HCT116 (cell line): ENCODE measurements around the gene IER5L. TPM values are rescaled to one million over a fixed set of nuclear protein-coding genes. Genes with fewer than 3 reads are reported as not detected.
A peak's percentile ranks its signal among the peaks of the same experiment; 100 is the strongest.

ENCODE experiments used
- ATAC-seq: fragments of 200-7000 bp; cut with Tn5 transposase; 2 replicates; pipeline ENCODE4 v1.9.1; 2020; ENCODE audit warnings: mild to moderate bottlenecking, moderate library complexity
- BruUV-seq: library from RNA; stranded (reverse); fragments of 400-500 nt; replicated peaks from 2 replicates; lab custom pipeline; 2021; lab: Mats Ljungman, UMichigan
- CTCF ChIA-PET: fragments of 300-600 bp; sonication (Branson Sonifier 250); formaldehyde crosslinking; loops from one replicate; lab custom pipeline; 2021; ENCODE audit warnings: antibody characterized with exemption; lab: Charles Lee
- POLR2A ChIA-PET: fragments of 300-600, 350-600 bp; sonication (Branson Sonifier 250); formaldehyde crosslinking; loops from one replicate; lab custom pipeline; 2021; ENCODE audit warnings: antibody characterized with exemption; lab: Charles Lee
- RAD21 ChIA-PET, 2 experiments: fragments of 300-600 bp; sonication (Branson Sonifier 250); formaldehyde crosslinking; loops; one replicate each; lab custom pipeline; 2023; ENCODE audit warnings: low total read pairs in 2 of 2; ENCODE audit not compliant: uncharacterized antibody in 2 of 2, unreplicated experiment in 2 of 2, low non-redundant PET in 1 of 2; lab: Charles Lee
- DNase-seq: peaks from one replicate; pipeline ENCODE4 v3.0.0-alpha.2; 2010; ENCODE audit warnings: low read depth, low spot score
- H2AFZ ChIP-seq: fragments of 200-600 bp; shearing (Covaris generic), sonication (generic); 2 replicates; pipeline ENCODE4 v1.6.1; 2017; ENCODE audit warnings: low read depth, mixed run types, mixed read lengths, antibody characterized with exemption, low read length; ENCODE audit not compliant: poor library complexity, severe bottlenecking
- H3K27ac ChIP-seq: 2 replicates; pipeline ENCODE4 v1.5.1; 2012; ENCODE audit warnings: low read depth, low read length
- H3K27me3 ChIP-seq: fragments of 200-600 bp; sonication (generic); 2 replicates; pipeline ENCODE4 v1.6.1; 2016; ENCODE audit warnings: mixed run types, low read length, mixed read lengths; ENCODE audit not compliant: insufficient read depth
- H3K36me3 ChIP-seq, 2 experiments: fragments of 200-500 bp in 1 of 2; fragments of 200-600 bp in 1 of 2; sonication (Bioruptor generic) in 1 of 2; sonication (generic) in 1 of 2; 2 replicates each; pipeline versions ENCODE4 v1.5.1 to v1.6.1; 2014 to 2016; ENCODE audit warnings: low read length in 2 of 2, inconsistent platforms in 1 of 2, mixed read lengths in 1 of 2, mixed run types in 1 of 2; ENCODE audit not compliant: insufficient read depth in 2 of 2, control insufficient read depth in 1 of 2
- H3K4me1 ChIP-seq, 2 experiments: fragments of 200-600 bp in 1 of 2; sonication (generic) in 1 of 2; 2 replicates each; pipeline versions ENCODE4 v1.5.1 to v1.6.1; 2012 to 2017; ENCODE audit warnings: low read length in 2 of 2, inconsistent platforms in 1 of 2, mild to moderate bottlenecking in 1 of 2, mixed read lengths in 1 of 2, mixed run types in 1 of 2, moderate library complexity in 1 of 2; ENCODE audit not compliant: insufficient read depth in 2 of 2, control insufficient read depth in 1 of 2
- H3K4me2 ChIP-seq: fragments of 200-600 bp; sonication (generic); 2 replicates; pipeline ENCODE4 v1.6.1; 2017; ENCODE audit warnings: mixed run types, low read length, mixed read lengths
- H3K4me3 ChIP-seq, 2 experiments: fragments of 200-600 bp in 1 of 2; sonication (generic) in 1 of 2; replicated peaks in 1 of 2; 2 replicates each; pipeline ENCODE4 v1.5.1; 2011 to 2016; ENCODE audit warnings: low read length in 2 of 2, control low read depth in 1 of 2, low read depth in 1 of 2, mild to moderate bottlenecking in 1 of 2, mixed read lengths in 1 of 2, mixed run types in 1 of 2
- H3K79me2 ChIP-seq: fragments of 200-600 bp; sonication (generic); 2 replicates; pipeline ENCODE4 v1.6.1; 2017; ENCODE audit warnings: mild to moderate bottlenecking, mixed run types, low read length, moderate library complexity, mixed read lengths; ENCODE audit not compliant: insufficient read depth
- H3K9ac ChIP-seq: fragments of 200-600 bp; sonication (generic); 2 replicates; pipeline ENCODE4 v1.6.1; 2016; ENCODE audit warnings: low read length, mixed read lengths
- H3K9me2 ChIP-seq: fragments of 200-600 bp; sonication (generic), shearing (Covaris generic); 2 replicates; pipeline ENCODE4 v1.6.1; 2017; ENCODE audit warnings: mixed run types, mild to moderate bottlenecking, moderate library complexity; ENCODE audit not compliant: insufficient read depth
- H3K9me3 ChIP-seq, 2 experiments: fragments of 200-500 bp in 1 of 2; fragments of 200-600 bp in 1 of 2; sonication (Bioruptor generic) in 1 of 2; sonication (generic) in 1 of 2; 2 replicates each; pipeline ENCODE4 v1.6.1; 2014 to 2017; ENCODE audit warnings: low read length in 2 of 2, mixed read lengths in 2 of 2, inconsistent platforms in 1 of 2, low read depth in 1 of 2, mild to moderate bottlenecking in 1 of 2, mixed run types in 1 of 2, moderate library complexity in 1 of 2; ENCODE audit not compliant: control insufficient read depth in 1 of 2, insufficient read depth in 1 of 2
- H4K20me1 ChIP-seq: fragments of 200-600 bp; sonication (generic), shearing (Covaris generic); 2 replicates; pipeline ENCODE4 v1.6.1; 2017; ENCODE audit warnings: mixed run types, mild to moderate bottlenecking, moderate library complexity; ENCODE audit not compliant: insufficient read depth
- CBX3 ChIP-seq: IDR thresholded peaks from 2 replicates; pipeline ENCODE4 v1.6.1; 2012; ENCODE audit warnings: low read depth
- CEBPB ChIP-seq: IDR thresholded peaks from 2 replicates; pipeline ENCODE4 v1.6.1; 2012; ENCODE audit warnings: low read depth
- CTCF ChIP-seq, 3 experiments: fragments of 200-600 bp in 1 of 3; sonication (generic) in 1 of 3; IDR thresholded peaks in 2 of 3; conservative IDR thresholded peaks in 1 of 3; 2 replicates each; pipeline ENCODE4 v1.5.1; 2012 to 2017; ENCODE audit warnings: low read depth in 2 of 3, low read length in 2 of 3, antibody characterized with exemption in 1 of 3, borderline replicate concordance in 1 of 3, control low read depth in 1 of 3, mild to moderate bottlenecking in 1 of 3, mixed read lengths in 1 of 3, mixed run types in 1 of 3, moderate library complexity in 1 of 3; ENCODE audit not compliant: insufficient read depth in 1 of 3
- EGR1 ChIP-seq: IDR thresholded peaks from 2 replicates; pipeline ENCODE4 v1.6.1; 2012; ENCODE audit warnings: low read depth
- ELF1 ChIP-seq: IDR thresholded peaks from 2 replicates; pipeline ENCODE4 v1.6.1; 2012; ENCODE audit warnings: low read depth, borderline replicate concordance
- EZH2 ChIP-seq: fragments of 200-600 bp; sonication (generic); IDR thresholded peaks from 2 replicates; pipeline ENCODE4 v1.6.1; 2017; ENCODE audit warnings: antibody characterized with exemption, mixed run types
- MAX ChIP-seq: IDR thresholded peaks from 2 replicates; pipeline ENCODE4 v1.6.1; 2012
- RAD21 ChIP-seq: IDR thresholded peaks from 2 replicates; pipeline ENCODE4 v1.6.1; 2012; ENCODE audit warnings: low read depth, mild to moderate bottlenecking
- SIN3A ChIP-seq: IDR thresholded peaks from 2 replicates; pipeline ENCODE4 v1.6.1; 2012; ENCODE audit warnings: low read depth
- SP1 ChIP-seq: IDR thresholded peaks from 2 replicates; pipeline ENCODE4 v1.6.1; 2012; ENCODE audit warnings: low read depth
- SRF ChIP-seq: IDR thresholded peaks from 2 replicates; pipeline ENCODE4 v1.6.1; 2012; ENCODE audit warnings: low read depth
- ZBTB33 ChIP-seq: IDR thresholded peaks from 2 replicates; pipeline ENCODE4 v1.6.1; 2011; ENCODE audit warnings: mild to moderate bottlenecking, low read length, moderate library complexity; ENCODE audit not compliant: insufficient replicate concordance; ENCODE audit errors: extremely low read depth
- ZFX ChIP-seq: fragments of 450-650 bp; IDR thresholded peaks from 2 replicates; pipeline ENCODE4 v1.6.1; 2017
- ZNF274 ChIP-seq: fragments of 200-500 bp; sonication (Bioruptor generic); IDR thresholded peaks from 2 replicates; pipeline ENCODE4 v1.6.1; 2014; ENCODE audit warnings: mild to moderate bottlenecking, low read depth, low read length, inconsistent platforms
- intact Hi-C: fragments of 100-400 bp; cut with micrococcal nuclease; formaldehyde crosslinking; loops from 2 replicates; pipeline ENCODE4 v1.10.0; 2022
- total RNA-seq: library from RNA; stranded (reverse); gene quantifications from one replicate; pipeline ENCODE4 v1.2.1, GENCODE V29; 2021; ENCODE audit not compliant: unreplicated experiment

The IER5L gene
- total RNA-seq, 1 experiment from 2014 or later, result 195 TPM

- Histone ChIP-seq H3K79me2 (peaks cover 1% of the 10 kb centered on the region; the same call in 1 of the 2 replicates), H3K4me2 (0 out of 2 replicates have a peak overlapping the region, but pooled peaks have one; percentile 6), H2AFZ (no peak overlapping the region), H3K9ac (no peak overlapping the region), H3K4me3 (no peak overlapping the region), H3K27ac (no peak overlapping the region), H3K9me2 (no peaks in the 10 kb centered on the region), H4K20me1 (no peaks in the 10 kb centered on the region), H3K4me1 (peaks cover 47 to 65% of the 10 kb centered on the region in 2 experiments), H3K27me3 (no peaks in the 10 kb centered on the region), H3K9me3 (peaks cover 0 to 5% of the 10 kb centered on the region in 2 experiments; a peak in 1 of 4 replicates), H3K36me3 (no peaks in the 10 kb centered on the region)
- CTCF ChIA-PET, result interaction anchor here (1.0 to 1.5 kb wide), 3 partner anchors 10 to 423 kb away, joined by 3 to 5 read pairs (median 3); no protein-coding TSS in a partner anchor
- RAD21 ChIA-PET, result interaction anchor here in 1 of 2 experiments (0.5 kb wide), 1 partner anchor 199 kb away, joined by 3 read pairs; no protein-coding TSS in a partner anchor
- POLR2A ChIA-PET, result interaction anchor here (1.7 kb wide), 1 partner anchor 153 kb away, joined by 5 read pairs; no protein-coding TSS in a partner anchor
- no peak for TF ChIP-seq SP1
- peak in 2 of 3 experiments; percentile 55 to 59; a peak in 4 of 6 replicates for TF ChIP-seq CTCF (IDR thresholded peaks at IDR 0.05 in 2 of 3, conservative IDR thresholded peaks at IDR 0.05 in 1 of 3; ENCODE audit: borderline replicate concordance in 1 of 3, insufficient read depth in 1 of 3, low read depth in 2 of 3, low read length in 2 of 3)
- no peak for TF ChIP-seq CBX3
- no TSS peak for BruUV-seq
- DNase-seq (no peak), ATAC-seq (peak; percentile 39)
- intact Hi-C loops, result no loop called here
These were observed 4.8 kb upstream of the IER5L start for GRCh38 chr9:129182625-129183494.

- ChIA-PET RAD21 (no interaction called here), POLR2A (interaction anchor here (1.7 kb wide), 1 partner anchor 153 kb away, joined by 5 read pairs; no protein-coding TSS in a partner anchor), CTCF (interaction anchor here (1.0 to 1.5 kb wide), 3 partner anchors 9 to 424 kb away, joined by 3 to 5 read pairs (median 3); no protein-coding TSS in a partner anchor)
- Histone ChIP-seq H3K9me3 (peaks cover 0 to 4% of the 10 kb centered on the region in 2 experiments; a peak in 1 of 4 replicates), H3K79me2 (peaks cover 5% of the 10 kb centered on the region; the same call in 1 of the 2 replicates), H3K4me2 (0 out of 2 replicates have a peak overlapping the region, but pooled peaks have one; percentile 6), H3K9ac (no peak overlapping the region), H3K36me3 (no peaks in the 10 kb centered on the region), H3K27ac (no peak overlapping the region), H3K4me1 (peaks cover 47 to 65% of the 10 kb centered on the region in 2 experiments), H2AFZ (no peak overlapping the region), H4K20me1 (no peaks in the 10 kb centered on the region), H3K9me2 (no peaks in the 10 kb centered on the region), H3K27me3 (no peaks in the 10 kb centered on the region), H3K4me3 (no peak overlapping the region)
- no TSS peak for BruUV-seq
- DNase-seq, result no peak
- no peak for ATAC-seq
- intact Hi-C loops, result no loop called here
- no peak for TF ChIP-seq SIN3A
- TF ChIP-seq SRF, result no peak
- TF ChIP-seq ZBTB33, result no peak
- no peak for TF ChIP-seq SP1
- TF ChIP-seq EZH2, result no peak
- no peak for TF ChIP-seq CEBPB
- TF ChIP-seq ZNF274, result no peak
- TF ChIP-seq EGR1, result no peak
- no peak for TF ChIP-seq RAD21
- no peak for TF ChIP-seq ZFX
- TF ChIP-seq ELF1, result no peak
- no peak for TF ChIP-seq MAX
These were observed 4.1 kb upstream of the IER5L start for GRCh38 chr9:129182122-129182521.
